K562 (cell line): ENCODE data around the gene PNMA8B. TPM values are rescaled to one million over a fixed set of nuclear protein-coding genes. Genes with fewer than 3 reads are reported as not detected.

Source experiments
- ATAC-seq: fragments of 200-7000 bp; cut with Tn5 transposase; 3 replicates; pipeline ENCODE4 v1.9.1; 2020; ENCODE audit warnings: moderate library complexity
- BruUV-seq: library from RNA; stranded (reverse); fragments of 400-500 nt; replicated peaks from 2 replicates; lab custom pipeline; 2021; lab: Mats Ljungman, UMichigan
- CTCF ChIA-PET: fragments of 300-600 bp; formaldehyde crosslinking; extraction: SDS; loops from one replicate; lab custom pipeline; 2021; ENCODE audit warnings: low intra/inter-chr PET ratio; lab: Yijun Ruan, JAX
- POLR2A ChIA-PET: fragments of 300-600, 350-650 bp; sonication (Branson Sonifier 250); formaldehyde crosslinking; extraction: SDS; loops from one replicate; lab custom pipeline; 2021; ENCODE audit warnings: antibody characterized with exemption, inconsistent platforms; lab: Yijun Ruan, JAX
- DNase-seq, 4 experiments: peaks; one replicate each; pipeline versions ENCODE4 v3.0.0 to v3.0.0-alpha.2; 2011 to 2018; ENCODE audit warnings: low spot score in 3 of 4, mixed read lengths in 3 of 4; ENCODE audit errors: extremely low read depth in 1 of 4
- FAIRE-seq: peaks from 2 replicates; lab custom pipeline; 2011; peaks lifted over from hg19 to GRCh38; lab: Jason Lieb, UNC
- H2AFZ ChIP-seq: 2 replicates; pipeline ENCODE4 v1.6.0; 2011; ENCODE audit warnings: low read depth, low read length, control low read depth, inconsistent platforms
- H3K27ac ChIP-seq: fragments of 200-600 bp; 3 replicates; pipeline ENCODE4 v1.8.0; 2011; ENCODE audit warnings: low read depth, mild to moderate bottlenecking, control low read depth, inconsistent platforms, low read length, moderate library complexity, mixed read lengths; ENCODE audit errors: extremely low read depth
- H3K27me3 ChIP-seq, 2 experiments: fragments of 300-600 bp in 1 of 2; 2 replicates in 1 of 2; 3 replicates in 1 of 2; pipeline versions ENCODE4 v1.6.0 to v1.8.0; 2011; ENCODE audit warnings: inconsistent platforms in 2 of 2, low read length in 2 of 2, mild to moderate bottlenecking in 1 of 2, mixed read lengths in 1 of 2, moderate library complexity in 1 of 2; ENCODE audit not compliant: control insufficient read depth in 2 of 2, insufficient read depth in 2 of 2
- H3K36me3 ChIP-seq: fragments of 300-600 bp; 3 replicates; pipeline ENCODE4 v1.8.0; 2011; ENCODE audit warnings: mild to moderate bottlenecking, low read length, inconsistent platforms; ENCODE audit not compliant: control insufficient read depth, insufficient read depth
- H3K4me1 ChIP-seq, 2 experiments: fragments of 200-600 bp in 1 of 2; replicated peaks in 1 of 2; 2 replicates in 1 of 2; 3 replicates in 1 of 2; pipeline versions ENCODE4 v1.5.1 to v1.8.0; 2011; ENCODE audit warnings: inconsistent platforms in 2 of 2, low read length in 2 of 2, mild to moderate bottlenecking in 1 of 2, mixed read lengths in 1 of 2, moderate library complexity in 1 of 2; ENCODE audit not compliant: control insufficient read depth in 2 of 2, insufficient read depth in 2 of 2
- H3K4me2 ChIP-seq: 2 replicates; pipeline ENCODE4 v1.6.1; 2011; ENCODE audit warnings: low read length, control low read depth, inconsistent platforms, mixed read lengths; ENCODE audit not compliant: insufficient read depth
- H3K4me3 ChIP-seq: fragments of 200-600 bp; sonication (generic), shearing (Covaris generic); 2 replicates; pipeline ENCODE4 v1.5.1; 2016; ENCODE audit warnings: control low read depth, inconsistent platforms
- H3K79me2 ChIP-seq: fragments of 200-600 bp; 3 replicates; pipeline ENCODE4 v1.8.0; 2011; ENCODE audit warnings: low read length, inconsistent platforms; ENCODE audit not compliant: control insufficient read depth, insufficient read depth
- H3K9ac ChIP-seq, 2 experiments: 2 replicates each; pipeline versions ENCODE4 v1.6.0 to v1.6.1; 2011; ENCODE audit warnings: low read depth in 2 of 2, low read length in 2 of 2, control low read depth in 1 of 2, inconsistent platforms in 1 of 2, mild to moderate bottlenecking in 1 of 2, mixed read lengths in 1 of 2; ENCODE audit not compliant: insufficient read depth in 1 of 2
- H3K9me1 ChIP-seq: one replicate; pipeline ENCODE4 v1.6.0; 2011; ENCODE audit warnings: inconsistent platforms, mild to moderate bottlenecking, low read length, moderate library complexity; ENCODE audit not compliant: control insufficient read depth, insufficient read depth
- H3K9me3 ChIP-seq: replicated peaks from 2 replicates; pipeline ENCODE4 v1.5.1; 2011; ENCODE audit warnings: low read depth, low read length, inconsistent platforms; ENCODE audit not compliant: control insufficient read depth, insufficient read depth
- H4K20me1 ChIP-seq: replicated peaks from 2 replicates; pipeline ENCODE4 v1.6.1; 2011; ENCODE audit warnings: low read length, inconsistent platforms, mixed read lengths; ENCODE audit not compliant: control insufficient read depth, insufficient read depth
- ETS2 ChIP-seq: IDR thresholded peaks from 2 replicates; pipeline ENCODE4 v1.6.1; 2016; ENCODE audit warnings: borderline replicate concordance, missing genetic modification characterization, mild to moderate bottlenecking, moderate library complexity, missing compliant biosample characterization; ENCODE audit not compliant: poor library complexity, severe bottlenecking
- ILF3 ChIP-seq: fragments of 450-650 bp; IDR thresholded peaks from 2 replicates; pipeline ENCODE4 v1.6.1; 2018; ENCODE audit warnings: antibody characterized with exemption, mild to moderate bottlenecking, moderate library complexity, borderline replicate concordance
- KDM1A ChIP-seq, 2 experiments: fragments of 450-650 bp; IDR thresholded peaks; 2 replicates each; pipeline ENCODE4 v1.6.1; 2016; ENCODE audit warnings: mild to moderate bottlenecking in 2 of 2
- MEF2A ChIP-seq: IDR thresholded peaks from 2 replicates; pipeline ENCODE4 v1.6.1; 2011; ENCODE audit warnings: low read depth, mild to moderate bottlenecking, low read length, moderate library complexity; ENCODE audit not compliant: control insufficient read depth
- PCBP1 ChIP-seq: fragments of 200-400 bp; formaldehyde crosslinking; IDR thresholded peaks from 2 replicates; pipeline ENCODE4 v1.6.1; 2018; ENCODE audit warnings: mild to moderate bottlenecking, low read depth, low read length; ENCODE audit not compliant: poor library complexity, severe bottlenecking
- TGIF2 ChIP-seq: sonication (generic); formaldehyde crosslinking; IDR thresholded peaks from 2 replicates; pipeline ENCODE4 v1.8.1; 2022; ENCODE audit warnings: mild to moderate bottlenecking, missing genetic modification reagents, moderate library complexity
- ZNF3 ChIP-seq: fragments of 250-450 bp; sonication (Bioruptor Pico); IDR thresholded peaks from 2 replicates; pipeline ENCODE4 v1.5.0; 2021; ENCODE audit warnings: mild to moderate bottlenecking, moderate library complexity
- ZNF316 ChIP-seq: fragments of 450-650 bp; IDR thresholded peaks from 2 replicates; pipeline ENCODE4 v1.6.1; 2016
- WGBS: fragments of 100-300 bp; shearing (Covaris generic); methylation state at CpG from one replicate; pipeline ENCODE4 v1.1.6; 2016; ENCODE audit warnings: low coverage, mixed read lengths; ENCODE audit not compliant: insufficient coverage; ENCODE audit errors: missing lambda C conversion rate; 5-methylcytosine and 5-hydroxymethylcytosine counted together
- in situ Hi-C: fragments of 300-500 bp; cut with MboI; formaldehyde crosslinking; loops from 4 replicates; pipeline ENCODE4 v1.15.0; 2018; ENCODE audit warnings: inconsistent platforms, mixed read lengths
- intact Hi-C: fragments of 100-400 bp; cut with micrococcal nuclease; formaldehyde crosslinking; loops from 2 replicates; pipeline ENCODE4 v1.14.2; 2022
- polyA plus RNA-seq, 8 experiments: library from polyadenylated mRNA; depleted of rRNA in 4 of 8; stranded (reverse) in 5 of 8; unstranded in 3 of 8; fragments of >200 nt; fragmentation: Nextera tagmentation in 2 of 8; fragmentation: Illumina TruSeq in 1 of 8; extraction: Ambion mirVana in 2 of 8; extraction: Trizol in 1 of 8; gene quantifications; 2 replicates each; pipeline versions ENCODE4 v1.2.1 to v1.2.3, GENCODE V29; 2011 to 2014; ENCODE audit warnings: inconsistent platforms in 1 of 8, missing spikeins in 1 of 8
- total RNA-seq, 7 experiments: library from RNA; depleted of rRNA in 6 of 7; stranded (reverse); fragments of >200 nt in 6 of 7; fragmentation: Illumina TruSeq in 2 of 7; extraction: Trizol in 2 of 7; gene quantifications; 2 replicates each; pipeline versions ENCODE4 v1.2.1 to v1.2.3, GENCODE V29; 2011 to 2021; ENCODE audit warnings: low replicate concordance in 1 of 7
- TF ChIP-seq, protein P1 (sequence below): sonication (generic); formaldehyde crosslinking; IDR thresholded peaks from 2 replicates; pipeline ENCODE4 v1.8.1; 2022; ENCODE audit warnings: missing genetic modification reagents
- TF ChIP-seq, protein P2 (sequence below): IDR thresholded peaks from 2 replicates; pipeline ENCODE4 v1.6.1; 2012; ENCODE audit warnings: low read depth, low read length, improper control_type of control experiment, borderline replicate concordance
- TF ChIP-seq, protein P3 (sequence below): fragments of 250-450 bp; sonication (Bioruptor Pico); IDR thresholded peaks from 2 replicates; pipeline ENCODE4 v1.6.1; 2021; ENCODE audit warnings: mild to moderate bottlenecking

Gene PNMA8B
- total and polyA plus RNA-seq, 9 of the 15 experiments (the other 6 are each of a cell fraction or from before 2014, with no cell fraction given), result not detected

DNA sequence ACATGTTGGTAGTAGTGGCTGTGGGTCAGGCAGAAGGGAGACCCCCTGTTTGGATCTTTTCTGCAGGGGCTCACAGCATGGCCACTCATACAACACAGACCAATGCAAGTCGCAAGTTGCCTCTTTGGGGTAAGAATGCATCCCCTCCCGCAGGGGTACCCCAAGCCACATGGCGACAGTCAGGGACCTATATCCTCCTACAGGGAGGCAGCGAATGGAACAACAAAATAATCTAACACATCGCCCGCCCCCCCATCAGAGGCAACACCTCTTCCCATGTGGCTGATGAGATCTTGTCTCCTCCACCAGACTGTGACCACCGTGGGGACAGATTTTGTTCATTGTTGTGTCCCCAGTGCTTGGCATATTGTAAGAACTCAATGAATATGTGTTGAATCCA is 40.7 kb upstream of the PNMA8B start:
- Histone ChIP-seq H2AFZ (no peak overlapping the region), H3K79me2 (no peaks in the 10 kb centered on the region), H3K27me3 (peaks cover 31 to 50% of the 10 kb centered on the region in 2 experiments), H3K27ac (no peak overlapping the region), H3K9me1 (no peaks in the 10 kb centered on the region), H3K9me3 (no peaks in the 10 kb centered on the region), H3K4me2 (no peak overlapping the region), H3K36me3 (no peaks in the 10 kb centered on the region), H3K4me3 (no peak overlapping the region), H4K20me1 (no peaks in the 10 kb centered on the region), H3K9ac (no peak overlapping the region), H3K4me1 (no peaks in the 10 kb centered on the region)
- ChIA-PET CTCF (no interaction called here), POLR2A (no interaction called here)
- BruUV-seq, result no TSS peak
- FAIRE-seq, result no peak
- WGBS, result 5% methylated on average over 7 of the region's 7 CpGs
- in situ Hi-C loops (no loop called here), intact Hi-C loops (no loop called here)
- DNase-seq, result no peak
- no peak for TF ChIP-seq PCBP1
- no peak for TF ChIP-seq ETS2 (tag)
- no peak for TF ChIP-seq ZNF3 (CRISPR knock-in tag)
- TF ChIP-seq ZNF316, result no peak
- TF ChIP-seq KDM1A (IDR thresholded peaks at IDR 0.05), result no peak
- no peak for TF ChIP-seq ILF3
- TF ChIP-seq, protein P1, sequence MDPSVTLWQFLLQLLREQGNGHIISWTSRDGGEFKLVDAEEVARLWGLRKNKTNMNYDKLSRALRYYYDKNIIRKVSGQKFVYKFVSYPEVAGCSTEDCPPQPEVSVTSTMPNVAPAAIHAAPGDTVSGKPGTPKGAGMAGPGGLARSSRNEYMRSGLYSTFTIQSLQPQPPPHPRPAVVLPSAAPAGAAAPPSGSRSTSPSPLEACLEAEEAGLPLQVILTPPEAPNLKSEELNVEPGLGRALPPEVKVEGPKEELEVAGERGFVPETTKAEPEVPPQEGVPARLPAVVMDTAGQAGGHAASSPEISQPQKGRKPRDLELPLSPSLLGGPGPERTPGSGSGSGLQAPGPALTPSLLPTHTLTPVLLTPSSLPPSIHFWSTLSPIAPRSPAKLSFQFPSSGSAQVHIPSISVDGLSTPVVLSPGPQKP, result no peak
- no peak for TF ChIP-seq MEF2A
- TF ChIP-seq, protein P2, sequence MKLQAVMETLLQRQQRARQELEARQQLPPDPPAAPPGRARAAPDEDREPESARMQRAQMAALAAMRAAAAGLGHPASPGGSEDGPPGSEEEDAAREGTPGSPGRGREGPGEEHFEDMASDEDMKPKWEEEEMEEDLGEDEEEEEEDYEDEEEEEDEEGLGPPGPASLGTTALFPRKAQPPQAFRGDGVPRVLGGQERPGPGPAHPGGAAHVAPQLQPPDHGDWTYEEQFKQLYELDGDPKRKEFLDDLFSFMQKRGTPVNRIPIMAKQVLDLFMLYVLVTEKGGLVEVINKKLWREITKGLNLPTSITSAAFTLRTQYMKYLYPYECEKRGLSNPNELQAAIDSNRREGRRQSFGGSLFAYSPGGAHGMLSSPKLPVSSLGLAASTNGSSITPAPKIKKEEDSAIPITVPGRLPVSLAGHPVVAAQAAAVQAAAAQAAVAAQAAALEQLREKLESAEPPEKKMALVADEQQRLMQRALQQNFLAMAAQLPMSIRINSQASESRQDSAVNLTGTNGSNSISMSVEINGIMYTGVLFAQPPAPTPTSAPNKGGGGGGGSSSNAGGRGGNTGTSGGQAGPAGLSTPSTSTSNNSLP, result no peak
- TF ChIP-seq TGIF2 (CRISPR knock-in tag), result no peak
- TF ChIP-seq, protein P3, sequence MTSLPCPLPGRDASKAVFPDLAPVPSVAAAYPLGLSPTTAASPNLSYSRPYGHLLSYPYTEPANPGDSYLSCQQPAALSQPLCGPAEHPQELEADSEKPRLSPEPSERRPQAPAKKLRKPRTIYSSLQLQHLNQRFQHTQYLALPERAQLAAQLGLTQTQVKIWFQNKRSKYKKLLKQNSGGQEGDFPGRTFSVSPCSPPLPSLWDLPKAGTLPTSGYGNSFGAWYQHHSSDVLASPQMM (CRISPR knock-in tag), result no peak
- ATAC-seq, result no peak
